Loucy (cell line): ENCODE results near the gene NFE2.

Source experiments
- CTCF ChIP-seq: fragments of 200-600 bp; sonication (generic); conservative IDR thresholded peaks from 2 replicates; pipeline ENCODE4 v1.5.1; 2014; ENCODE audit warnings: mild to moderate bottlenecking, antibody characterized with exemption, low read length
- EZH2phosphoT487 ChIP-seq: fragments of 200-600 bp; IDR thresholded peaks from 2 replicates; pipeline ENCODE4 v1.6.1; 2018; ENCODE audit warnings: antibody characterized with exemption, mild to moderate bottlenecking, moderate library complexity, borderline replicate concordance

- no peak for TF ChIP-seq CTCF
- TF ChIP-seq EZH2phosphoT487, result no peak
Measured at GRCh38 chr12:54253240-54253639, 47.6 kb downstream of the NFE2 start.
